Left lung (tissue), 10 donors: ENCODE measurements around the gene WTAP. TPM values are rescaled to one million over a fixed set of nuclear protein-coding genes. Genes with fewer than 3 reads are reported as not detected.

Experiments
- ATAC-seq: fragments of 200-7000 bp; cut with Tn5 transposase; one replicate; pipeline ENCODE4 v1.9.1; 2020; ENCODE audit warnings: moderate library complexity
- DNase-seq, 4 donors: peaks; one replicate each; pipeline ENCODE4 v3.0.0-alpha.2; 2013 to 2020
- H3K27ac ChIP-seq, 2 donors: fragments of 200-600 bp; sonication (generic) in 1 of 2; one replicate each; pipeline versions ENCODE4 v1.5.0 to v1.8.0; 2020 to 2021
- H3K27me3 ChIP-seq, 2 donors: fragments of 200-600 bp; sonication (generic) in 1 of 2; one replicate each; pipeline versions ENCODE4 v1.5.0 to v1.8.0; 2020 to 2021
- H3K36me3 ChIP-seq, 2 donors: fragments of 200-600 bp; sonication (generic) in 1 of 2; one replicate each; pipeline versions ENCODE4 v1.5.0 to v1.8.0; 2020 to 2021
- H3K4me1 ChIP-seq, 2 donors: fragments of 200-600 bp; one replicate each; pipeline ENCODE4 v1.8.0; 2021
- H3K4me3 ChIP-seq, 2 donors: fragments of 200-600 bp; sonication (generic) in 1 of 2; one replicate each; pipeline versions ENCODE4 v1.5.0 to v1.8.0; 2020 to 2021; ENCODE audit warnings: mild to moderate bottlenecking in 1 of 2
- H3K9me3 ChIP-seq, 2 donors: fragments of 200-600 bp; sonication (generic) in 1 of 2; one replicate each; pipeline versions ENCODE4 v1.5.0 to v1.8.0; 2020 to 2021
- CTCF ChIP-seq, 2 donors: fragments of 200-600 bp; sonication (generic) in 1 of 2; IDR thresholded peaks; one replicate each; pipeline versions ENCODE4 v1.5.0 to v1.8.0; 2021; ENCODE audit warnings: antibody characterized with exemption in 2 of 2
- intact Hi-C, 2 donors: fragments of 100-400 bp; cut with DNase I; formaldehyde crosslinking; loops; one replicate each; pipeline versions ENCODE4 v1.11.2 to v1.14.2; 2022
- polyA plus RNA-seq, 6 donors: library from polyadenylated mRNA; unstranded; fragments of 120-200 nt; gene quantifications; one replicate each; pipeline ENCODE4 v1.2.1, GENCODE V29; 2013; ENCODE audit not compliant: insufficient read length in 6 of 6
- total RNA-seq, 2 donors: library from RNA; stranded (reverse); fragmentation: NEBNext Ultra II Directional; extraction: Animal tissue kit (Norgen Biotek cat#: 25700); gene quantifications; one replicate each; pipeline ENCODE4 v1.2.1, GENCODE V29; 2021
- donor health status: DM: no; HTN: yes; CAD: no.
- donor health status: DM: no; HTN: no; CAD: no.

Gene WTAP
- total and polyA plus RNA-seq, 8 donors = 66.6 to 135 (median 125) TPM

DNA sequence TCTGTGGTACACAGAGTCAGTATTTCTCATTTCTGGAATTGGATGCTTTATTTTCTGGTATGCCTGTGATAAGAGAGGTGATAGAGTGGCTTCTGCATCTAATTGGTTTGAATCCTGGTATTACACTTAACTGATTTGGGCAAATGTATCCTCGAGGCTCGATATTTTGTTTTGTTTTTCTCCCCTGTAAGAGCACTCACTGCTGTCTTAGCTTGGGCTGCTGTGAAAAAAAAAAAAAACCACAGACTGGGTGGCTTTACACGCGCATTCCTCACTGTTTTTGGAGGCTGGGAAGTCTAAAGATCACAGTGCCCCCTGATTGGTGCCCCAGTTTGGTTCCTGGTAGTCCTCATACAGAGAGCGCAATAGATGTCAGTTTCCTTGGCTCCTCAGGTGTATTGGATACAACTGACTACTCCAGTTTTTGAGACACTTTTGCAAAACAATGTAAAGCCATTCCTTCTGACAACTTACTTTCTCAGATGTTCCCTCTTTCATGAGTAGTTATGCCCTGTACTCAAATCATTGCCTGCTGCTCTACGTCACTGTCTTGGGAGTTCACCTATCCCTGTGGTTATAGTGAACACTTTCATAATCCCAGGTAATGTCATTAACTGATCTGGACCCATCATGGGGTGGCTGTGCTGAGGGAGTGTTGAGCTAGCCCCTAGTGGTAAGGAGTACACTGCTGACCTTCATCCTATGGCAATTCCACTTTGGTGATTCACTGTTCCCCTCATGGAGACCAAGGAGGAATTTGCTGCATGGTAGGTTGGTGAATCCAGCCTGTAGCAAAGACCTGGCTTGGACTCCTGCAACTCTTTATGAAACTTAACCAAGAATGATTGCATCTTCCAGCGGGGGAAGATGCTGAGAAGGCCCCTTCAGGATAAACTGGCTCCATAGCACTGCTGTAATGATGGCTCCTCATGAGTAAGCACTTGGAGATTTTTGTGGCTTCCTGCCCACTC lies 31.0 kb downstream of the WTAP start:
- Histone ChIP-seq H3K4me3 (no peak overlapping the region), H3K9me3 (no peaks in the 10 kb centered on the region), H3K36me3 (peaks cover 0 to 68% of the 10 kb centered on the region in 2 donors), H3K27ac (no peak overlapping the region), H3K4me1 (peaks cover 6 to 27% of the 10 kb centered on the region in 2 donors), H3K27me3 (no peaks in the 10 kb centered on the region)
- DNase-seq (no peak), ATAC-seq (no peak)
- intact Hi-C loops = no loop called here
- TF ChIP-seq CTCF (IDR thresholded peaks at IDR 0.05) = no peak

DNA sequence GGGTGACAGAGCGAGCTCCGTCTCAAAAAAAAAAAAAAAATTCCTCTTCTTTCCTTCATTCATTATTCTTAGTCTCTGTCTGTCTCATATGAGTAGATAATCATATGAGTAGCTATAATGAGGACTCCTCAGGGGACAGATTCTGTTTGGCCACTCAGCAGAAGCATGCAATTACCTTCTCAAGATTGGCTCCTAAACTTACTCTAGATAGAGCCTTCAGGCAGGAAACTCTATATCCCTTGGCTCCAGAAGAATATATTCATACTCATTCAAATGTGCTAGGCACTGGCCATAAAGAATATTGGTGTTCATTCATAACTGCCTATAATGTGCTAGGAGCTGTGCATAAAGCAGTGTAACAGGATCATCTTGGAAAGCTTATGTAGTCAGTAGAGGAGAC lies 32.3 kb downstream of the WTAP start:
- no peak overlapping the region for H3K4me3 ChIP-seq
- intact Hi-C loops = no loop called here
- no peak for ATAC-seq
- H3K9me3 ChIP-seq = no peaks in the 10 kb centered on the region
- H3K27me3 ChIP-seq = no peaks in the 10 kb centered on the region
- DNase-seq = no peak
- H3K36me3 ChIP-seq = peaks cover 0 to 68% of the 10 kb centered on the region in 2 donors
- peaks cover 6 to 35% of the 10 kb centered on the region in 2 donors for H3K4me1 ChIP-seq
- H3K27ac ChIP-seq = peak overlapping the region in 1 of 2 donors; percentile 95
- no peak for TF ChIP-seq CTCF (IDR thresholded peaks at IDR 0.05)

DNA sequence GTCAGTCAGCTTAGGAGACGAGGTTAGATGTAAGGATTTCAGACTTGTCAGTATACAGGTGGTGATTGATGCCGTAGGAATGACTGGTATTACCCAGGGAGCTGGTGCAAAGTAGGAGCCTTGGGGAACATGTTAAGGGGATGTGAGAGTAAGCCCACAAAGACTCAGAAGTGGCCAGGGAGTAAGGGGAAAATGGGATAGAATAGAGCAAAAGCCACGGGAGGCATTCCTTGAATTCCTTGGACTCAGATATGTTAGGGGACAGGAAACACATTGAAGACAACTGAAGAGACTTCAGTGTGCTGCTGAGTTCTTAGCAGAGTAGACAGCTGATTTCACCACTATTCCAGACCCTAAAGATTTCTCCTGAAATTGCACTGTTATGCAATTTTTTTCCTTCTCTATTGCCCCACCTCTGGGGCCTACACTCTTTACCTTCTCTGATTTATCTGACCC lies 33.3 kb downstream of the WTAP start:
- no peak for DNase-seq
- no peak for TF ChIP-seq CTCF (IDR thresholded peaks at IDR 0.05)
- H3K27ac ChIP-seq = peak overlapping the region; percentile 95 to 96

DNA sequence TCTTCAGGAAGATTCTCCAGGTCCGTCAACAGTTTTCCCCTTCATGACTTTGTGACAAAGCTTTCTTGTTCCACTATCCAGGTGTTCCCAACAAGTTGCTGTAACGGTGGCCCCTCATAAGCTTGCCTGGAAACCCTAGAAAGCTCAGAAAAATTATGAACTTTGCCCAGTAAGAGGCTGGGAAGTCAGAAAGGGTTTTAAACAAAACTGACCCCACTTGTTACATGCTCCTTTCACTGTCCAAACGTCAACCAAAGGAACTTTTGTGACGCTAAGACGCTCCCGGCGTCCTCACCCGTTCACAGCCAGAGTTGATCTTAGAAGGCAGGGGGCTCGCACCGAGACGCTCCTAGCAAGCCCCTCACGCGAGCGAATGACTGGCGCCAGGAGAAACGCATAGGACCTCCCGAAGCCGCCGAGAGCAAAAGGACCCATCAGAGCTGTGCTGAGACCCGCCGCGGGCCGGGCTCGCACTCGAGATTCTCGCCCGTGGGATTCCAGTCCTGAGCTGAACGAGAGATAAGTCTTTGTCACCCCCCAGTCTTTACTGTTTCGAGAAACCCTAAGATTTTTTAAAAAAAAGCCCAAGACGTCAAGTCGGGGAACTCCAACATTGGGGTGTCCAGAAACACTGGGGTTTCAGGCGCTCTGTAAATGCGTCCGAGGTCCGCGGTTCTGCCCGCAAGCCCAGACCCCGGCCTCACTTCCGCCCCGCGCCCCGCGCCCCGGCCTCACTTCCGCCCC lies 34.0 kb downstream of the WTAP start:
- Histone ChIP-seq H3K27ac (peak overlapping the region; percentile 95 to 96), H3K4me1 (peaks cover 6 to 40% of the 10 kb centered on the region in 2 donors), H3K36me3 (peaks cover 0 to 65% of the 10 kb centered on the region in 2 donors), H3K9me3 (no peaks in the 10 kb centered on the region), H3K4me3 (peak overlapping the region; percentile 87 to 90), H3K27me3 (no peaks in the 10 kb centered on the region)
- TF ChIP-seq CTCF (IDR thresholded peaks at IDR 0.05) = no peak
- DNase-seq (peak in 2 of 4 donors; percentile 35 to 77), ATAC-seq (no peak)
- intact Hi-C loops = no loop called here

More for the DNA sequence above, 33.3 kb downstream of the WTAP start:
- intact Hi-C loops = no loop called here
- Histone ChIP-seq H3K36me3 (peaks cover 0 to 68% of the 10 kb centered on the region in 2 donors), H3K4me3 (peak overlapping the region in 1 of 2 donors; percentile 90), H3K4me1 (peaks cover 6 to 40% of the 10 kb centered on the region in 2 donors), H3K9me3 (no peaks in the 10 kb centered on the region), H3K27me3 (no peaks in the 10 kb centered on the region)
- no peak for ATAC-seq
